Activated B cell treated with CpG ODN at 0.5 μM for 24 hours (primary cell): Measurements from ENCODE around the gene TSTD2. TPM values are rescaled to one million over a fixed set of nuclear protein-coding genes. Genes with fewer than 3 reads are reported as not detected.

ENCODE experiments used
- ATAC-seq: fragments of 200-7000 bp; cut with Tn5 transposase; one replicate; pipeline ENCODE4 v1.10.0; 2021; ENCODE audit warnings: low read depth, mild to moderate bottlenecking, moderate library complexity
- CTCF ChIA-PET: fragments of 350-600 bp; sonication (Branson Sonifier 250); formaldehyde crosslinking; loops from one replicate; lab custom pipeline; 2021; ENCODE audit warnings: antibody characterized with exemption; lab: Charles Lee
- POLR2A ChIA-PET: fragments of 350-600 bp; sonication (Branson Sonifier 250); formaldehyde crosslinking; loops from one replicate; lab custom pipeline; 2021; ENCODE audit warnings: antibody characterized with exemption; lab: Charles Lee
- DNase-seq: peaks from one replicate; pipeline ENCODE4 v3.0.0; 2022
- H3K27ac Mint-ChIP-seq: one replicate; pipeline ENCODE4 v1.8.0; 2020; ENCODE audit warnings: mixed read lengths
- H3K27me3 Mint-ChIP-seq: one replicate; pipeline ENCODE4 v1.8.0; 2021; ENCODE audit warnings: mixed read lengths
- H3K36me3 Mint-ChIP-seq: one replicate; pipeline ENCODE4 v1.8.0; 2021; ENCODE audit warnings: low read depth, mixed read lengths
- H3K4me1 Mint-ChIP-seq: one replicate; pipeline ENCODE4 v1.8.0; 2021; ENCODE audit warnings: mixed read lengths
- H3K4me3 Mint-ChIP-seq: one replicate; pipeline ENCODE4 v1.8.0; 2020; ENCODE audit warnings: mild to moderate bottlenecking, mixed read lengths
- H3K9me3 Mint-ChIP-seq: one replicate; pipeline ENCODE4 v1.8.0; 2020; ENCODE audit warnings: mixed read lengths
- intact Hi-C: fragments of 100-400 bp; cut with micrococcal nuclease; formaldehyde crosslinking; loops from one replicate; pipeline ENCODE4 v1.15.1; 2024
- total RNA-seq: library from RNA; stranded (reverse); gene quantifications from 2 replicates; pipeline ENCODE4 v1.2.3, GENCODE V29; 2022
- TF ChIP-seq, protein P1 (sequence below): fragments of 200-600 bp; IDR thresholded peaks from one replicate; pipeline ENCODE4 v1.8.0; 2022; ENCODE audit warnings: antibody characterized with exemption, mild to moderate bottlenecking

TSTD2 gene
- total RNA-seq, 1 donor from 2014 or later = 21.6 TPM

DNA sequence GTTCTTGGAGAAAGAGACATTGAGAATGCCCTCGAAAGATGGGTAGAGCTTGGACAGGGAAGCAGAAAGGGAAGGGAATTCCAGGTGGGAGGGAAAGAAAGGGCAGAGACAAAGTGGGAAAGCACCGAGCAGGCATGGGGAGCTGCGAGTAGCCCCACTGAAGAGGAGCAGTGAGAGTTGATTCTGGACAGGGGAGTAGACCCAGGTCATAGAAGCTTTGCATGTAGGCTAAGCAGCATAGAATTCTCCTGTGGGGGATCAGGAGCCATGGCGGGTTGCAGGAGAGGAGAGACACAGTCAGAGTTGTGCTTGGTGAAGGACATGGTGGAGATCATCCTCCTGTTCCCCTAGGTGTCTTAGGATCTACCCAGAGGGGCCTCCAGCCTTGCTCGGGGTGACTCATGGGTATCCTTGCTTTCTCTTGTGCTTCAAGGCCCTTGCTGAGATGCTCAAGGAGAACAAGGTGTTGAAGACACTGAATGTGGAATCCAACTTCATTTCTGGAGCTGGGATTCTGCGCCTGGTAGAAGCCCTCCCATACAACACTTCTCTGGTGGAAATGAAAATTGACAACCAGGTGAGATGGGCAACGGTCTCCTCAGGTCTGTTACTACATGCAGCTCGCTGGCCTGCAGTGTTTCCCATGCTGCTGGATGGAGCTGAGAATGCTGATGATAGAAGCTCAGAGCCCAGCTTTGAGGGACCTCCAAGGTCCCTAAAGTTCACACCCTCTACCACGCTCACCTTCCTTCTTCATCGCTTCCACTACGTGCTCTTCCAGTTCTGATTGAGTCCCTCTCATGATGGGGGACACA, 64.5 kb downstream of the TSTD2 start:
- CTCF ChIA-PET = no interaction called here

DNA sequence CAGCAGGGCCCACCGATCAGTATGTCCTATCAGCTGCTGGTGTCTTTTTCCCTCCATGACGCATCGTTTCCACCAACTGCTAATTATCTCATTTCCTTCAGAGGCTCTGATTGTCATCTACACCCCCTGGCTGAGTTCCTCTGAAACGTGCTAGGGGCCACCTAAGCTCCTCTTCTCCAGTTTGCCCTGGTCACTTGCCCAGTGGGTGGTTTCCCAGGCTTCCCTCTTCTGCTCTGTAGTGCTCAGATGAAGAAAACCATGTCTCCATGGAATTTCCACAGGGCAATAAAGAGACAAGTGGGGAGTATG, 65.3 kb downstream of the TSTD2 start:
- intact Hi-C loops = no loop called here
- H3K9me3 Mint-ChIP-seq = no peaks in the 10 kb centered on the region
- CTCF ChIA-PET = no interaction called here
- TF ChIP-seq, protein P1, sequence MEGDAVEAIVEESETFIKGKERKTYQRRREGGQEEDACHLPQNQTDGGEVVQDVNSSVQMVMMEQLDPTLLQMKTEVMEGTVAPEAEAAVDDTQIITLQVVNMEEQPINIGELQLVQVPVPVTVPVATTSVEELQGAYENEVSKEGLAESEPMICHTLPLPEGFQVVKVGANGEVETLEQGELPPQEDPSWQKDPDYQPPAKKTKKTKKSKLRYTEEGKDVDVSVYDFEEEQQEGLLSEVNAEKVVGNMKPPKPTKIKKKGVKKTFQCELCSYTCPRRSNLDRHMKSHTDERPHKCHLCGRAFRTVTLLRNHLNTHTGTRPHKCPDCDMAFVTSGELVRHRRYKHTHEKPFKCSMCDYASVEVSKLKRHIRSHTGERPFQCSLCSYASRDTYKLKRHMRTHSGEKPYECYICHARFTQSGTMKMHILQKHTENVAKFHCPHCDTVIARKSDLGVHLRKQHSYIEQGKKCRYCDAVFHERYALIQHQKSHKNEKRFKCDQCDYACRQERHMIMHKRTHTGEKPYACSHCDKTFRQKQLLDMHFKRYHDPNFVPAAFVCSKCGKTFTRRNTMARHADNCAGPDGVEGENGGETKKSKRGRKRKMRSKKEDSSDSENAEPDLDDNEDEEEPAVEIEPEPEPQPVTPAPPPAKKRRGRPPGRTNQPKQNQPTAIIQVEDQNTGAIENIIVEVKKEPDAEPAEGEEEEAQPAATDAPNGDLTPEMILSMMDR = no peak
- POLR2A ChIA-PET = no interaction called here
- no peaks in the 10 kb centered on the region for H3K27me3 Mint-ChIP-seq
- H3K4me3 Mint-ChIP-seq = no peak overlapping the region
- ATAC-seq (no peak), DNase-seq (no peak)
- no peak overlapping the region for H3K27ac Mint-ChIP-seq
- H3K36me3 Mint-ChIP-seq = no peaks in the 10 kb centered on the region
- H3K4me1 Mint-ChIP-seq = no peaks in the 10 kb centered on the region

More for the DNA sequence above, 64.5 kb downstream of the TSTD2 start:
- intact Hi-C loops = no loop called here
- H3K27ac Mint-ChIP-seq = no peak overlapping the region
- H3K4me1 Mint-ChIP-seq = no peaks in the 10 kb centered on the region
- H3K4me3 Mint-ChIP-seq = no peak overlapping the region
- DNase-seq (no peak), ATAC-seq (no peak)
- POLR2A ChIA-PET = no interaction called here
- H3K27me3 Mint-ChIP-seq = no peaks in the 10 kb centered on the region
- TF ChIP-seq, protein P1 = no peak
- H3K9me3 Mint-ChIP-seq = peaks cover under 1% of the 10 kb centered on the region
- no peaks in the 10 kb centered on the region for H3K36me3 Mint-ChIP-seq

DNA sequence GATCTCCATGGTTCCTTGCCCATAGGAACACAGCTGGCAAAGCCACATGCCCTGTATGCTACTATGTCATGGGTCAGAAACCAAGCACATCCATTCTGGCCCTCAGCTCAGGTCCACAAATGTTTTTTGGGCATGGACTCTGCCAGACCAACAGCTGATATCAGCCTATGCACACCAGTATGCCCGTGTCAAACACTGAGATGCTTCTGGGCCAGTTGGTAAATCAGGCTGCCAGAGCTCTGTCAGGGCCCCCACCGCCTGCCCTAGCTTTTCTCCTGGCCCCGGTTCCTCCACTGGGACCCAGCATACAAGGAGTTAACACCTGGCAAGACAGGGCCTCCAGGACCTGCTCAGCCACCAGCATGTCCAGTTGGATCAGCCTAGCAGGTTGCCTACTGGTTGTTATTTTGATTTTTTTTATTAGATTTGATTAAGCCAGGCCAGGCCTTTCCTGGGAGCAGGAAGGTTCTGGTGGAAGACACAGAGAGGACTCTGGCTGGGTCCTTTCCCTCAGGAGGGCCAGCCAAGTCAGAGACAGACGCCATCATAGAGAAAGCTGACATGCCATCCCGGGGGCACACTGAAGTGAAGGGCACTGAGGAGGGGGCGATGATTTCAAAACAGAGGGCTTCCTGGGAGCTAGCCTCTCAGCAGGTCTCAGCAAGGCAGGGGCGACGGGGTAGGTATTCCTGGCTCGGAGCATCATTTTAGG, 65.8 kb downstream of the TSTD2 start:
- no peaks in the 10 kb centered on the region for H3K36me3 Mint-ChIP-seq
- ATAC-seq (no peak), DNase-seq (no peak)
- no peak overlapping the region for H3K4me3 Mint-ChIP-seq
- no peaks in the 10 kb centered on the region for H3K27me3 Mint-ChIP-seq
- ChIA-PET CTCF (no interaction called here), POLR2A (no interaction called here)
- TF ChIP-seq, protein P1 = no peak
- H3K27ac Mint-ChIP-seq = no peak overlapping the region
- intact Hi-C loops = no loop called here
- no peaks in the 10 kb centered on the region for H3K4me1 Mint-ChIP-seq
- H3K9me3 Mint-ChIP-seq = no peaks in the 10 kb centered on the region

DNA sequence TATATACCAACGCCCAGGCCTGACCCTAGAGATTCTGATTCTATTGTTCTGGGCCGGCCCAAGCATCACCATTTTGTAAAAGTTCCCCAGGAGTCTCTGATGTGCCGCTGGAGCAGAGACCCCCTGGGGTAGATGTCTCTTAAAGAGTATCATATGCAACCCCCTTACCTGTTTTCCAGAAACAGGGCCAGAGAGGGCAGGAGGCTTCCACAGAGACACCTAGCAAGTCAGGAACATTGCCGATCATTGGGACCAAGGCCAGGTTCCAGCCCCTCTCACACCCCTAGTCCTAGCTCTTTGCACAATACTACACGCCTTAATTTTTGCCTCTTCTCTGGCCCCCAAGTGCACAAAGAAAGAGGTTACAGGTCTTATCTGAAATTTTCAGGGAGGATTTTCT, 67.9 kb downstream of the TSTD2 start:
- Mint-ChIP-seq H3K27ac (no peak overlapping the region), H3K27me3 (peaks cover 3% of the 10 kb centered on the region), H3K36me3 (no peaks in the 10 kb centered on the region), H3K9me3 (no peaks in the 10 kb centered on the region), H3K4me1 (no peaks in the 10 kb centered on the region), H3K4me3 (no peak overlapping the region)
- intact Hi-C loops = no loop called here
- DNase-seq (no peak), ATAC-seq (no peak)
- TF ChIP-seq, protein P1 = no peak
- ChIA-PET POLR2A (no interaction called here), CTCF (no interaction called here)

DNA sequence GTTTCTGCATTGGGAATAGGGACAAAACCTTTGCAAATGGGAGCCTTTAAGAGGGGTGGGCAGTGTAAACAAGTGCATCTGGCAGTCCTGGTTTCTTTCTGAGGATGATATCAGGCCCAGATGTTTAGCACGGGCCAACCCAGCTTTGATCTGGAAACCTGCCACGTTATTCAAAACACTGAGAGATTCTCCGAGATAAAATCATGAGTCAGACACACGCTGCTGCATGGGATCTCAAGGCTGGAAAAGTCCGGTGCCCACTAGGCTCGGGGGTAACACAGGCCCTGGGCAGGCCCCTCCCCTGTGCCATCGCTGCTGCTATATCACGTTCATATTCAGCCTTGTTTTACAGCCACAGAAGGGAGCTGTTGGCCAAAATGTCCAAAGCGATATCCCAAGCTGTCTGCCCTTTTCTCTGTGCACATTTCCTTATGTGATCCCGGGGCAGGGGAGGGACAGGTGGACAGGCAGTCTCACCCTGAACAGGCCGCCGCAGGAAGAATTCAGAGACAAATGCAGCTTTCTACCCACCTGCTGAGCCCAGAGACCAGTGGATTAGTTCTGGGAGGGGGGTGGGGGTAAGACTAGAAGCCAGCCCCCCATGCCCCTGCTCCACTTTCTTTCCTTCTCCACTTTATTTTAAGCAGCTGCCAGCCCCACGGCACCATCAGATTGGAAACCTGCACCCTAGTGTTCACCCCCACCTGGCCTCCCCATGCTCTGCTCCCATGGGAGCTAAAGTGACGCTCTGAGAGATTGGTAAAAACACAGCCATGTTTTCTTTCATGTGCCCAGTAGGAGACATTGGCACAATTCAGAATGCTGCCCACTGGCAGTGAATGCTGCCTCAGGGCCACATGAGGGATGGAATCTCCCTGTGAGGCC, 68.6 kb downstream of the TSTD2 start:
- POLR2A ChIA-PET = no interaction called here
- H3K4me3 Mint-ChIP-seq = no peak overlapping the region
- no peak for DNase-seq
- H3K4me1 Mint-ChIP-seq = no peaks in the 10 kb centered on the region
- H3K36me3 Mint-ChIP-seq = no peaks in the 10 kb centered on the region
- intact Hi-C loops = no loop called here
- no peak for ATAC-seq
- no peaks in the 10 kb centered on the region for H3K9me3 Mint-ChIP-seq
- CTCF ChIA-PET = no interaction called here
- H3K27me3 Mint-ChIP-seq = peaks cover 6% of the 10 kb centered on the region
- TF ChIP-seq, protein P1 = no peak
- H3K27ac Mint-ChIP-seq = no peak overlapping the region
